Measurements from ENCODE around the gene SETDB1. TPM values are rescaled to one million over a fixed set of nuclear protein-coding genes. Genes with fewer than 3 reads are reported as not detected.

SETDB1 gene
- polyA plus RNA-seq, 1 donor = 45.0 TPM

DNA sequence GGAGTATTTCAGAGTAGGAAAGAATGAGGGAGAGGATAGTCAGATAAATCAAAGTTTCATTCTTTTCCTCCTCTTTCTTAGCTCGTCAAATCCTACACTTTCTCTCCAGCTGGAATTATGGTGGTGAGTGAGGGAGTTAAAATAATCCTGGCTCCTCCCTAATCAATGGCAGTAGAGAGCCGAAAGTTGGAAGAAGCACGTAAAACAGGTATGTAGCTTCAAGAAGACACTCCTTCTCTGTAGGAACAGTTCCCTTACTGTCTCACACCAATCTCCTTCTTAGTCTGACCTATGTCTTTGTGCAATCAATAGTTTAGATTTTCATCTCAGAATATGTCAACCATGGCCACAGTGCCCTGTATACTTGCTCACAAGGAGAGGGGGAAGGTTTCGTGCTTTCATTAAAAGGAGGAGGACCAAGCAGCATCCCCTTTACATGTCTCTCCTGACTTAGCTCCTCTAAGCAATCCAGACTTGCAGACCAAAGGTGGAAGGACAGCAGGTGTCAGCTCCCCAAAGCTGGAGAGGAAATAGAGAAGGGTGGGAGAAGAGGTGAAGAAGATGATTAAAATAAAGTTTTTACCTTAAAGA, 79.7 kb downstream of the SETDB1 start:
- DNase-seq = no peak

DNA sequence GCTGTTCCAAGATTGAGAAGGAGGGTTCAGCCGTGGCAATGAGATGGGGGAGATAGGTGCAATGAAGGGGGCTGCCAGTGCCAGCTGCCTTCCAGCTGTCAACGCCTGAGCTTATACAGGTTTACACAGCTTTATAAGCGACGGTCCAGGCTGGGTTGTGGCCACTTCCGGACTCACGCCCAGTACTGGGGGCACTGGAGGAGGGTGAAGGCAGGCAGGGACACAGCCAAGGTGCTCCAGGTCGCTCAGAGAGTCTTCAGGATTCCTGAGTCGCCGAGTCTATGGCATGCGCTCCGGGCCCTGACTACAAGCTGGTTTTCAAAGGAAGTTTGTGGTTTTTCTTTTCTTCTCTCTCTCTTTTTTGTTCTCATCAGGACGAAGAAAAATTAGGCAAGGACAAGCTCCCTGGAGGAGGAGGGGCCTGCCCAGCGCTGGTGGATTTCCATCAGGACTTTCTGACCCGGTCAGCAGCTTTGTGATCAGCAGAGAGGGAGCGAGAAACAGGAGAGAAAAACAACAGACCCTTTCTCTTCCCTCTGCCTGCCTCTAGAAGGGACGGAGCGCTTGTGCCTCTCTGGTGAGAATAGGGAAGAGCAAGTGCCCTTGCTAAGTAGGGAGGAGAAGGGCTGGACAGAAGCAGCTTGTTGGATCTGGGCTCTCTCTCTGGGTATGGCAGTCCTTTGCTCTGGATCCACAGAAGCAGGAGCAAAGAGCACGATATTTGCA, 80.3 kb downstream of the SETDB1 start, which contains the start of gene MINDY1:
TSS of gene MINDY1 (minus strand) at position 576 of the 726 bp plus-strand sequence. CDS start 4,285 bp downstream, outside the sequence.
- DNase-seq = peak; percentile 82

DNA sequence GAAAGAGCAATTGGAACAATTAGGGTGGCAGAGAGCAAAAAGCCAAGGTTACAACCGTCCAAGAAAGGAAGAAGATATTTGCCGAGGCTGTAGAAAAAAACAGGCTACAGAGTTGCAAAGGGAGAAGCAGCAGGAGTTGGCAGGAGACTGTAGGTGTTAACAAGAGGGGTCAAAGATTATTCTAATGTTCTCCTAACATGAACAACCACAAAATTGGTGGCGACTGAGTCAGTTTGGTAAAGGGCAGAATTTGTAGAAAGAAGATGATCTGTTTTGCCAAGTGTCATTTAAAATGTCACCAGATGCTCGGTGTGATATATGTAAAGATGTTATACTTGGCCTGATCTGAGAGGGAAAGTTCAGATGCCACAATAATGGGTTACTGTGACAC, 81.7 kb downstream of the SETDB1 start:
- no peak for DNase-seq

DNA sequence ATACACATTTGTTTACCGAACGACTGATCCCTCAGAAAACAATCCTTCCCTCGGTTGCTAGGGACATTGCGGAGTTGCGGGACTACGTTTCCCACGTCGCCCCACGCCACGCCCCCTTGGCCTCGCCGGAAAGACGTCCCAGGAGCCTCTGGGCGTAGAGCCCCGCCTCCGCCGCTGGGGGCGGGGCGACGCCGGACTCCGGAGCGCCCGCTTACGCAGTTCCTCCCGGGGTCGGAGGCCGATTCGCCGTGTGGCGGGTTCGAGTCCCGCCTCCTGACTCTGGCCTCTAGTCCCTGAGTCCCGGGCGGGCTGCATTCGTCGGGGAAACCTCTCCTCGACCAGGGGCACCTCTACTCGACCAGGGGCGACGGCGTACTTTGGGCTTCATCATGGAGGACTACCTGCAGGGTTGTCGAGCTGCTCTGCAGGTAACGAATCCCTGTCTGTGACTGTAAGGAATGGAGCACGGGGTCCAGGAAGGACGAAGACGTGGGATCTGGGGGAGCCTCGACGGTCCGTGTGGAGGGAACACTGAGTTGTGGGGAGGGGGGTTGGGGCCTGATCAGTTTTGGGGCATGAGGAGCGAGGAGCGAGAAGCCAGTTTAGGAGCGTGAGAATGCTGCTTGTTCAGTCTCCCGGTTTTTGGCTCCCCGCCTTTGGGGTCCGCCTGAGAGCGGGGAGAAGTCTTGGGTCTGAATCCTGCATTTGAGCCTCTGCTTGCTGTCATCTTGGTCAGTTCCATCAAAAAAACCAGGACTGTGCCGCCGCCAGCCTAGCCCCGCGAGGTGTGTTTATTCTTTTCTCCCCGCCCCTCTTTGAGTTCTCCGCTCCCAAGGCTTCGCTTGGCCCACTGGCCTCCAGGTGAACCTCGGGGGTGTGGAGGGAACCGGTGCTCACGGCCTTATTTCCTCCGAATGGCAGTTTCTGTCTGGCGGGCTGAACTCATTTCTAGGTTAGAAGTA, 82.4 kb downstream of the SETDB1 start, which contains the start of gene PRUNE1:
TSS of gene PRUNE1 (plus strand) at position 206 of the 962 bp plus-strand sequence. CDS start at position 390, 184 bp downstream.
- peak; percentile 99 for DNase-seq

DNA sequence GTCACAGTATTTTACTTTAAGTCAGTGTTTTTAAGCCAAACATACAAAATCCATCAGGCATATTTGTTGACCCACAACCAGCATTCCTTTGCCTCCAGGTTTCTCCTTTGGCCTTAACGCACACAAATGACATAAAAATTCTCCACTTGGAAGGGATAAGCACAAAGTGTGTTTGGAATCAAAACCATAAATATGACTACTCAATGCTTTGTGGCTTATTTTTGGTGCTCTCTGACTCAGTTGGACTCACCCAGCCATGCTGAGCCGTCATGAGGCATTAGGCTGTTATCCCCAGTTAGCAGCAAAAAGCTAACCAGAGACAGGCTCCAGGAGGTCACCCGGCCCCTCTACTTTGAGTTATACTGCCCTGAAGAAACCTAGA, 83.0 kb downstream of the SETDB1 start:
- DNase-seq = no peak

DNA sequence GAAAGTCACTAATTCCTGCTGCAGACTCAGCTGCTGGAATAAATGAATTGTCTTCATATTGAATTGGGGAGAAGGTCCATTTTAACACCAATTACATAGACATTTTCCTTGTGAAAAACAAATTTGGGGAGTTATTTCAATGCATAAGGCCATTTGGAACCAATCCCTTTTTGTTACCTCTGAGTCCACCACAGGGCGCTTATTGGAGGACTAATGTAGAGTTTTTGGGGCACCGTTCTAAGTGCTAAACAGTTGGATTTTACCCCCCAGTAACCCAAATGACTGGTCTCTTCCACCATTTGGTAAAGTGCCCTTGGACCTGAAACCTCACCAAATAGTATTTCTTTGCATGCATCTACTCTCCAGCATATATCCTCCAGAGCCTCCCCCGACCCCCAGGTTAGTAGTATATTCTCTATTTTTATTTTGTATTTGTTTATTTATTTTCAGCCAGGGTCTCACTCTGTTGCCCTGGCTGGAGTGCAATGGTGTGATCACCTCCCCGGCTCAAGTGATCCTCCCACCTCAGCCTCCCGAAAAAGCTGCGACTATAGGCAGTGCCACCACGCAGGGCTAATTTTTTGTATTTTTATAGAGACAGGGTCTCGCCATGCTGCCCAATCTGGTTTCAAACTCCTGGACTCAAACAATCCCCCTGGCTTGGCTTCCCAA, 83.6 kb downstream of the SETDB1 start:
- no peak for DNase-seq

DNA sequence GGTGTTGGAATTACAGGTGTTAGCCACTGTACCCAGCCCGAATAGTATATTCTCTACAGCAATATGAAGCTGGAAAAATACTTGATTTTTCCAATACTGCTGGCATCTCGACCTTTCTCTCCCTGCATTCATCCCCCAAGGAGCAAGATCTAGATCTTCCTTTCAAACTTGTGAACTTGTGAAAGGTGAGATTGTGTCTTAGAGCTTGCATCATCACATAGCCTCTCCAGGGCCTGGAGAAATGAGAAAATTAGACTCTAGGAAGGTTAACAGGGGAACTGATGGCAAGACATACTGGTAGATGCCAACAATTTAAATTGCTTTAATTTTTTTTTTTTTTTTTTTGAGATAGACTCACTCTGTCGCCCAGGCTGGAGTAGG, 84.2 kb downstream of the SETDB1 start:
- no peak for DNase-seq

DNA sequence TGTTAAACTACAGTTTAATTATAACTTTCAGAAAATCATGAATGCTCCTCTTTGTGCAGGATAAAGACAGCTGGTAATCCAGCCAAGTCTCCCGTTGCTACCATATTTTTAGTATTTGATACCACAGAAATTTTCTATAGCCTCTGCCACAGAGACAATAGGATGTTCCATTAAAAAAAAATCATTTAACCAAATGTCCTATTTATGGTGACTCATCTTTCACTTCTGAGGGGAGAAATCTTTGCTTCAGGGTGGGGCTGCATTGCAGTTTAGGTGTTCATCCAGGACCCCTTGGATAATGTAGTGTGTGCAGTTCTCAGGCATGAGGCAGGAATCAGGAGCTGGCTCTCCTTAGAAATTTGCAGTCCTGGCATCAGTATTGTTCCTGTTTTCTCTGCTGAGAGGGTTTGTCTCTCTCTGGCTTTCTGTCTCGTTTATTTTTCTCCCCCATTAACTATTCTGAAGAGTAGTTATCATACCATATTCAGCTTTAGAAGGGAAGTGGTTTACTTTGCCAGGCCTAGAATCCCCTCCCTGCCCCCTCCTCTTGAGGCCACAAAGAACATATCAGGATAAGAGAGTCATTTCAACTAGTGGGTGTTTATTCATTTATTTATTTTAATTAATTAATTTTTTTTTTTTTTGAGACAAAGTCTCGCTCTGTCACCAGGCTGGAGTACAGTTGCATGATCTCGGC, 85.1 kb downstream of the SETDB1 start:
- no peak for DNase-seq

DNA sequence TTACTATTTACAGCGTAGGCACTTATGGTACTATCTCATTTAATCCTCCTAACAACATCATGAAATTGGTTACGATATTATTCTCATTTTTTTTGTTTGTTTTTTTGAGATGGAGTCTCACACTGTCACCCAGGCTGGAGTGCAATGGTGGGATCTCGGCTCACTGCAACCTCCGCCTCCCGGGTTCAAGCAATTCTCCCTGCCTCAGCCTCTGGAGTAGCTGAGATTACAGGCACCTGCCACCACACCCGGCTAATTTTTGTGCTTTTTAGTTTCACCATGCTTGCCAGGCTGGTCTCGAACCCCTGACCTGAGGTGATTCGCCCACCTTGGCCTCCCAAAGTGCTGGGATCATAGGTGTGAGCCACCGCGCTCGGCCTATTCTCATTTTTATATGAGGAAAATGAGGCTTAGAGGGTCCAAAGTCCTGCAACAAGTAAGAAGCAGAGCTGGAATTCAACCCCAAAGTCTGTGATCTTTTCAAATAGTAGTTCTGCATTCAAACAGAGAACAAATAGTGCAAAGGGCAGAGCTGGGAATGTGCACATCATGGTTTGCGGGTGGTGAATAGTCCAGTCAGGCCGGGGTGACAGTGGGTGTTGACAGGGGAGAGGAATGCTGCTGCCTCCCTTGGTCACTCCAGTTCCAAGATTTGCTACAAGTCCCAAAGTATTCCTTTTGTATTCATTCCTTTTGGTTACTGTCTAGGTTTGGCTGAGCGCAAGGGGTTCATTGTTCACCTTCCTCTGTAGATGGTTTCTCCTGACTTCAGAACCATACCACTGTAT, 86.7 kb downstream of the SETDB1 start:
- DNase-seq = no peak

DNA sequence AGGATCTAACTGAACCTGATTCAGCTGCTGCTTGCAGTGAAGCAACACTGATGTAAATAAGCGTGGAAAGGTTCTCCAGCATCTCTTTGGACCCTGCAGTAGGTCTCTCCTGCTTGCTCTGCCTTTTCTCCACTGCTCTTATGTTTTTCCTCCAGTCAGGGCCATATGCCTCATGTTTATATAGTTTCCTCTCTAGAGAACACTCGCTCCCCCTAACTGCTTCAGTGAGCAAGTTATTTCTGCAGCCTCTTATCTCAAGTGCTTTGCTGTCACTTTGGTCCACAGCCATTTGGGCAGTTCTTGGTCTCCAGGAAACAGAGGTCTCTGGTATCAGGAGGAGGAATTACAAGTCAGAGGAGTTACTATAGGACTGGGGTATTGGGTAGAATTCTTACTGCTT, 87.4 kb downstream of the SETDB1 start:
- DNase-seq = no peak

Other genes starting within 250 kb of the SETDB1 start
- gene GOLPH3L, start 229.2 kb upstream of the SETDB1 start, polyA plus RNA-seq (ENCODE audit: insufficient read length) = 19.7 TPM
- not detected for gene HORMAD1, start 205.5 kb upstream of the SETDB1 start, polyA plus RNA-seq (ENCODE audit: insufficient read length)
- 19.2 TPM for gene CTSS, start 160.6 kb upstream of the SETDB1 start, polyA plus RNA-seq (ENCODE audit: insufficient read length)
- gene CTSK, start 118.1 kb upstream of the SETDB1 start, polyA plus RNA-seq (ENCODE audit: insufficient read length) = 44.8 TPM
- 34.4 TPM for gene ARNT, start 49.8 kb upstream of the SETDB1 start, polyA plus RNA-seq (ENCODE audit: insufficient read length)
- gene CTXND2, start 39.2 kb upstream of the SETDB1 start, polyA plus RNA-seq (ENCODE audit: insufficient read length) = not detected
- 69.0 TPM for gene CERS2, start 48.5 kb downstream of the SETDB1 start, polyA plus RNA-seq (ENCODE audit: insufficient read length)
- gene ANXA9, start 55.9 kb downstream of the SETDB1 start, polyA plus RNA-seq (ENCODE audit: insufficient read length) = 3.8 TPM
- 24.4 TPM for gene MINDY1, start 80.5 kb downstream of the SETDB1 start, polyA plus RNA-seq (ENCODE audit: insufficient read length)
- gene PRUNE1, start 82.1 kb downstream of the SETDB1 start, polyA plus RNA-seq (ENCODE audit: insufficient read length) = 27.1 TPM
- gene BNIPL, start 110.2 kb downstream of the SETDB1 start, polyA plus RNA-seq (ENCODE audit: insufficient read length) = 1.1 TPM
- 6.0 TPM for gene C1orf56, start 121.4 kb downstream of the SETDB1 start, polyA plus RNA-seq (ENCODE audit: insufficient read length)
- 60.6 TPM for gene CDC42SE1, start 133.3 kb downstream of the SETDB1 start, polyA plus RNA-seq (ENCODE audit: insufficient read length)
- gene MLLT11, start 134.0 kb downstream of the SETDB1 start, polyA plus RNA-seq (ENCODE audit: insufficient read length) = 11.1 TPM
- gene GABPB2, start 144.4 kb downstream of the SETDB1 start, polyA plus RNA-seq (ENCODE audit: insufficient read length) = 7.0 TPM
- gene SEMA6C, start 220.3 kb downstream of the SETDB1 start, polyA plus RNA-seq (ENCODE audit: insufficient read length) = 120 TPM
- 2.5 TPM for gene TNFAIP8L2, start 230.3 kb downstream of the SETDB1 start, polyA plus RNA-seq (ENCODE audit: insufficient read length)
- gene LYSMD1, start 239.5 kb downstream of the SETDB1 start, polyA plus RNA-seq (ENCODE audit: insufficient read length) = 12.2 TPM
- 36.7 TPM for gene SCNM1, start 239.8 kb downstream of the SETDB1 start, polyA plus RNA-seq (ENCODE audit: insufficient read length)
- 27.4 TPM for gene TMOD4, start 249.6 kb downstream of the SETDB1 start, polyA plus RNA-seq (ENCODE audit: insufficient read length)